ENCODE results near the gene NPHP3.

GRCh38 chr3:132657869-132658747 is 64.1 kb downstream of the NPHP3 start:
- TF ChIP-seq CTCF (tag by site-specific recombination; IDR thresholded peaks at IDR 0.05) (no peak), SP3 (tag by site-specific recombination; IDR thresholded peaks at IDR 0.05) (no peak), KLF9 (tag by site-specific recombination; IDR thresholded peaks at IDR 0.05; ENCODE audit: low read depth) (no peak), ZNF510 (tag by site-specific recombination; IDR thresholded peaks at IDR 0.05; ENCODE audit: insufficient replicate concordance) (no peak), ZFP37 (tag by site-specific recombination; IDR thresholded peaks at IDR 0.05) (no peak)
